IPS-NIHi7 (cell line): ENCODE measurements around the gene GATC.
"Not testable (repeated sequence)": the region's sequence is repeated elsewhere in the genome, so short reads cannot be mapped to it uniquely, and the experiment has no call there.

Experiments used
- DNase-seq: peaks from one replicate; pipeline ENCODE4 v3.0.0; 2012; ENCODE audit warnings: mixed read lengths; ENCODE audit errors: extremely low spot score

The GATC gene

GRCh38 chr12:120437735-120438494 is 8.3 kb upstream of the GATC start, which contains the start of gene COX6A1:
Gene COX6A1 (plus strand): TSS chr12:120438113. CDS start chr12:120438127, 14 bp downstream.
- DNase-seq: peak; percentile 99

- no peak for DNase-seq
Measured at GRCh38 chr12:120438495-120439198, 7.6 kb upstream of the GATC start.

DNA sequence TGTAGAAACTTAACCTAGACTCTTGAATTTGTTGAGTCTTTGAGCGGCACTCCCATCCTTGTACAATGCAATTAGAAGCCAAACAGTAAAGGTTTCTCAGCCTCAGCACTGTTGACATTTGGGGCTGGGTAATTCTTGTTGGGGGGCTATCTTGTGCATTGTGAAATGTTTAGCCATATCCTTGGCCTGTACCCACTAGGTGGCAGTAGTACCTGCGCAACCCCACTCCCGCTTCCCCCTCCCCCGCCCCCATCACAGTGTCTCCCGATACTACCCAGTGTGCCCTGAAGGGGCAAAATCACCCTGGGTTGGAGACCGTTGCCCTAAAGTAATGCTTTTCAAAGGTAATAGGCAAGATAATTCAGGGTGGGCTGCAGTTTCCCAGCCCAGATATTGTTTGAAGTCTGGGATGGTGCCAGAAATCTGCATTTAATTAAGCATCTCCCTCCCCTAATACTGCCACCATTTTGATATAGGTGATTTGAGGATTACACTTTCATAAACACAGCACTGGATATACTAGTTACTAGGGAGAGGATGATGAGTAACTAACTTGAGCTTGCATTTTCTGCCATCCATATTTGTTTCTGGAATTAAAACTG is 6.5 kb upstream of the GATC start:
- peak; percentile 82 for DNase-seq

- DNase-seq: no peak
Measured at GRCh38 chr12:120444676-120445075, 1.6 kb upstream of the GATC start.

DNA sequence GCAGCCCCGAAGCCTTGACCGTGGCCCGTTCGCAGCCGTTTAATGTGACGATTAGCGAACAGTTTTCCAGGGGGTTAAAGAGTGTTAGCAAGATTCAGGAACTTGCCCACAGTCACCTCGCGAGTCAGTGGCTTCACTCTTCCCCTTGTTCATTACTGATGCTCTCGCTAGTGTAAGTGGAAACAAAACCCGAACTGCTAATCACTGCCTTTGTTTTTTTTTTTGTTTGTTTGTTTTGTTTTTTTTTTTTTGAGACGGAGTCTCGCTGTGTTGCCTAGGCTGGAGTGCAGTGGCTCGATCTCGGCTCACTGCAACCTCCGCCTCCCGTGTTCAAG is 567 bp downstream of the GATC start:
- DNase-seq: not testable (repeated sequence)

DNA sequence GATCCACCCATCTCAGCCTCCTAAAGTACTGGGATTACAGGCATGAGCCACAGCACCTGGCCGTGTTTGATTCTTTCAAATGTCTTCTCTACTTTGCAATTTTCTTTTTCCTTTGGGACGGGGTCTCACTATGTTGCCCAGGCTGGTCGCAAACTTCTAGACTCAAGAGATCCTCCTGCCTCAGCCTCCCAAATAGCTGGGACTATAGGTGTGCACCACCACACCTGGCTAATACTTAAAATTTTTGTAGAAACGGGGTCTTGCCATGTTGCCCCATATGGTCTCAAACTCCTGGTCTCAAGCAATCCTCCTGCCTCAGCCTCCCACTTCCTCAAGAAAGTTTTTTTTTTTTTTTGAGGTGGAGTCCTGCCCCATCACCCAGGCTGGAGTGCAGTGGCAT is 1.7 kb downstream of the GATC start:
- no peak for DNase-seq

GRCh38 chr12:120452524-120452923 is 6.3 kb downstream of the GATC start:
- not testable (repeated sequence) for DNase-seq

- DNase-seq: no peak
Measured at GRCh38 chr12:120453060-120453750, 7.0 kb downstream of the GATC start.

DNA sequence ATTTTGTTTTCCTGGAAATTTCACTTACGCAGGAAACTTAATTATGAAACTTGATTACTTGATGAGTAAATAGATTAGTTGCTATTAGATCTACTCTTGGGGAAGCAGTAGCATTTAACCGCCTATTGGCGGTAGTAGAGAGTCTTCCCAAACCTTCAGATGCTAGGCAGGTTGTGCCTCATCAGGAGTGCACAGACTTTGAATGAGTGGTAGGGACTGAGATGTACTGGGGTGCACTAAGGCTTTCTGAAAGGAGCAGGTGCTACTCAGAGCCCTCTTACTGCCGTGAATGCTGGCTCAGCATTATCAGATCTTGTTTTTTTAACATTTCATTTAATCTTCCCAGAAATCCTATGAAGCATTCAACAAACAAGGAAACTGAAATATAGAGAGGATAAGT is 7.7 kb downstream of the GATC start:
- peak; percentile 53 for DNase-seq

- DNase-seq: no peak
Measured at GRCh38 chr12:120455302-120455701, 9.1 kb downstream of the GATC start.

DNA sequence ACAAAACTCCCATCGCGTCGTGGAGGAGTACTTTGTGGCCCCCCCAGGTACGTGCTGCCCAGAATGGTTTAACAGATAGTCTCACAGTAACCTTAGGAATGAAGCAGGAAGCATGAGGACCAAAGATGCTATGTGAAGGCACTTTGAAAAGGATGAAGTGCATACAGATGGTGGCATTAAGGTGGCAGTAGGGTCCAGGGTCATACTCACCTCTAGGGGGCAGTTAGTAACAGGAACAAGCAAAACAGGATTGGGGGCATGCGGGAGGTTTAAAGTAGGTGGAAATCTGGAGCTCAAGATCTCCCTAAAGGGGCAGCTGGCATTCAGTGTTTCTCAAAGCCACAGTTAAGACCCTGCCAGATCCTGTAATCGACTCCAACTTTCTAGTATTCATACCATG is 10.9 kb downstream of the GATC start:
- DNase-seq: peak; percentile 62

- no peak for DNase-seq
Measured at GRCh38 chr12:120460157-120460556, 13.9 kb downstream of the GATC start.

- DNase-seq: no peak
Measured at GRCh38 chr12:120462099-120462640, 15.9 kb downstream of the GATC start.

DNA sequence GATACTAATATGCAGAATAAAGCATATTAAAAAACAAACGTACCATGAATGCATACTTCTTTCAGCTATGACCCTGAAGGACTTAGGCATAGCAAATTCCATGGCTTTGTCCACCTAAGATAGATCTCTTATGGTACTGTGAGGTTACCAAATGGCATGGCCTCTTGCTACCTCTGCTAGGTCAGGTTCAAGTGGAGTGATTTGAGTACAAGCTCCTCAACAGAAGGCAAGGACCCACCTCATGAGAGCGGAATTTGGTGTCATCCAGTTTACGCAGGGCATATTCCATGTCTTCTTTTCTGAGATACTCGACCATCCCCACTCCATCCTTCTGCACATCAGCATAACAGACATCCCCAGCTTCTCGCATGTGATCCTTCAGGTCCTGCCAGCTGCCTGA is 17.5 kb downstream of the GATC start:
- DNase-seq: no peak

- DNase-seq: no peak
Measured at GRCh38 chr12:120465756-120466155, 19.5 kb downstream of the GATC start.

- DNase-seq: no peak
Measured at GRCh38 chr12:120466560-120467315, 20.5 kb downstream of the GATC start.

- DNase-seq: no peak
Measured at GRCh38 chr12:120467439-120467838, 21.2 kb downstream of the GATC start.

GRCh38 chr12:120468325-120468820 is 22.1 kb downstream of the GATC start:
- peak; percentile 23 for DNase-seq

GRCh38 chr12:120468821-120469449 is 22.7 kb downstream of the GATC start:
- peak; percentile 70 for DNase-seq

- DNase-seq: peak; percentile 98
Measured at GRCh38 chr12:120469450-120470149, 23.4 kb downstream of the GATC start, which contains the start of gene SRSF9. Gene SRSF9 (minus strand): TSS chr12:120469748. CDS start chr12:120469609, 139 bp downstream.
